Motor neuron (in vitro differentiated cells): ENCODE measurements around the gene CDH5. TPM values are rescaled to one million over a fixed set of nuclear protein-coding genes. Genes with fewer than 3 reads are reported as not detected.

Experiments
- ATAC-seq, 8 experiments: fragments of 200-7000 bp; cut with Tn5 transposase; replicated peaks in 6 of 8; 2 replicates each; pipeline ENCODE4 v1.8.0; 2021; ENCODE audit warnings: mild to moderate bottlenecking in 8 of 8, moderate library complexity in 8 of 8
- H3K27ac ChIP-seq, 2 donors: fragments of 250-450 bp; sonication (Bioruptor Pico); 2 replicates each; pipeline ENCODE4 v1.9.0; 2021; ENCODE audit warnings: antibody characterized with exemption in 2 of 2, mild to moderate bottlenecking in 2 of 2, moderate library complexity in 1 of 2
- H3K4me1 ChIP-seq, 2 donors: fragments of 250-450 bp; sonication (Bioruptor Pico); replicated peaks in 1 of 2; 2 replicates each; pipeline ENCODE4 v1.6.1; 2021; ENCODE audit warnings: antibody characterized with exemption in 2 of 2, mild to moderate bottlenecking in 2 of 2, moderate library complexity in 1 of 2
- H3K4me3 ChIP-seq, 5 donors: fragments of 250-450 bp; sonication (Bioruptor Pico); 2 replicates each; pipeline ENCODE4 v1.9.0; 2021; ENCODE audit warnings: antibody characterized with exemption in 5 of 5, mild to moderate bottlenecking in 5 of 5, moderate library complexity in 4 of 5
- WGBS, 10 experiments: fragments of 450-650 bp; shearing (Covaris generic); methylation state at CpG; one replicate each; pipeline ENCODE4 v1.0.0; 2022; 5-methylcytosine and 5-hydroxymethylcytosine counted together
- in situ Hi-C, 9 experiments: fragments of 400-800 bp; cut with MboI; loops; one replicate each; pipeline ENCODE4 v1.15.0; 2021; ENCODE audit warnings: low sequenced_read_pairs in 9 of 9, low pct_unique_long_range_greater_than_20kb in 2 of 9; ENCODE audit not compliant: unreplicated experiment in 9 of 9
- total RNA-seq, 8 experiments: library from RNA; unstranded; fragments of 300-600 nt; gene quantifications; 2 replicates each; pipeline versions ENCODE4 v1.2.3 to v1.2.4, GENCODE V29; 2022

Gene CDH5
- total RNA-seq, 8 experiments from 2014 or later, result 0.05 to 5.3 (median 0.84) TPM; not detected in 1

- Histone ChIP-seq H3K4me3 (no peak overlapping the region), H3K27ac (no peak overlapping the region), H3K4me1 (no peaks in the 10 kb centered on the region)
- peak in 2 of 8 experiments; percentile 36 to 55 for ATAC-seq
- in situ Hi-C loops, result no loop called here
- 38 to 100% (median 84%) methylated on average over 1 to 13 of the region's 18 CpGs; no CpG with 5 or more reads in 2 of the 10 experiments for WGBS, 10 experiments
These were observed 25.5 kb downstream of the CDH5 start for GRCh38 chr16:66391726-66392670.

- no peak for ATAC-seq
- 25 to 100% (median 97%) methylated on average over 1 to 5 of the region's 7 CpGs; no CpG with 5 or more reads in 2 of the 10 experiments for WGBS, 10 experiments
- H3K4me1 ChIP-seq, result peaks cover 0 to 3% of the 10 kb centered on the region in 2 donors
- no peak overlapping the region for H3K4me3 ChIP-seq
- in situ Hi-C loops, result no loop called here
- H3K27ac ChIP-seq, result no peak overlapping the region
These were observed 29.5 kb downstream of the CDH5 start for GRCh38 chr16:66395806-66396555.

GRCh38 chr16:66397736-66398433 is 31.4 kb downstream of the CDH5 start:
- no peak for ATAC-seq
- WGBS, 10 experiments, result 11 to 100% (median 58%) methylated on average over 1 to 3 of the region's 5 CpGs; no CpG with 5 or more reads in 4 of the 10 experiments
- no peak overlapping the region for H3K27ac ChIP-seq
- in situ Hi-C loops, result no loop called here
- H3K4me1 ChIP-seq, result peaks cover 0 to 3% of the 10 kb centered on the region in 2 donors
- no peak overlapping the region for H3K4me3 ChIP-seq

GRCh38 chr16:66399031-66399430 is 32.5 kb downstream of the CDH5 start:
- ATAC-seq, result no peak
- in situ Hi-C loops, result no loop called here
- no peak overlapping the region for H3K27ac ChIP-seq
- 10 to 100% (median 90%) methylated on average over 1 to 3 of the region's 3 CpGs; no CpG with 5 or more reads in 5 of the 10 experiments for WGBS, 10 experiments
- no peak overlapping the region for H3K4me3 ChIP-seq
- peaks cover 0 to 3% of the 10 kb centered on the region in 2 donors for H3K4me1 ChIP-seq

GRCh38 chr16:66399930-66400329 is 33.4 kb downstream of the CDH5 start:
- 22 to 100% (median 36%) methylated on average over 1 to 3 of the region's 3 CpGs; no CpG with 5 or more reads in 3 of the 10 experiments for whole genome bisulfite sequencing, 10 experiments
- in situ Hi-C loops, result loop anchor here (10.0 to 25.0 kb wide), 6 partner anchors 75 to 465 kb away; partner anchors contain the start of genes CMTM2 (in 2 of the 9), CKLF (in 1 of the 9), CMTM1 (in 1 of the 9) and TK2 (in 1 of the 9)
- H3K4me1 ChIP-seq, result peaks cover 0 to 3% of the 10 kb centered on the region in 2 donors
- ATAC-seq, result peak in 2 of 8 experiments; percentile 11 to 19
- H3K27ac ChIP-seq, result no peak overlapping the region
- H3K4me3 ChIP-seq, result no peak overlapping the region

GRCh38 chr16:66400503-66401380 is 34.3 kb downstream of the CDH5 start:
- Histone ChIP-seq H3K27ac (no peak overlapping the region), H3K4me3 (no peak overlapping the region), H3K4me1 (peaks cover 0 to 3% of the 10 kb centered on the region in 2 donors)
- in situ Hi-C loops, result loop anchor here (10.0 to 25.0 kb wide), 6 partner anchors 74 to 464 kb away; partner anchors contain the start of genes CMTM2 (in 2 of the 9), CKLF (in 1 of the 9), CMTM1 (in 1 of the 9) and TK2 (in 1 of the 9)
- ATAC-seq, result no peak
- 0 to 100% (median 80%) methylated on average over 1 to 8 of the region's 20 CpGs; no CpG with 5 or more reads in 3 of the 10 experiments for WGBS, 10 experiments

GRCh38 chr16:66401610-66402009 is 35.1 kb downstream of the CDH5 start:
- no peak overlapping the region for H3K27ac ChIP-seq
- WGBS, 10 experiments, result 40 to 93% (median 64%) methylated on average over 1 to 9 of the region's 11 CpGs; no CpG with 5 or more reads in 3 of the 10 experiments
- no peak for ATAC-seq
- H3K4me3 ChIP-seq, result no peak overlapping the region
- peaks cover 0 to 3% of the 10 kb centered on the region in 2 donors for H3K4me1 ChIP-seq
- in situ Hi-C loops, result loop anchor here (10.0 to 25.0 kb wide), 6 partner anchors 73 to 463 kb away; partner anchors contain the start of genes CMTM2 (in 2 of the 9), CKLF (in 1 of the 9), CMTM1 (in 1 of the 9) and TK2 (in 1 of the 9)

- WGBS, 10 experiments, result 27 to 73% methylated on average over 2 to 3 of the region's 12 CpGs; no CpG with 5 or more reads in 8 of the 10 experiments
- Histone ChIP-seq H3K4me1 (peaks cover 3% of the 10 kb centered on the region in 2 donors), H3K4me3 (no peak overlapping the region), H3K27ac (no peak overlapping the region)
- no peak for ATAC-seq
- in situ Hi-C loops, result loop anchor here (10.0 to 25.0 kb wide), 6 partner anchors 73 to 463 kb away; partner anchors contain the start of genes CMTM2 (in 2 of the 9), CKLF (in 1 of the 9), CMTM1 (in 1 of the 9) and TK2 (in 1 of the 9)
These were observed 35.7 kb downstream of the CDH5 start for GRCh38 chr16:66402166-66402565.

GRCh38 chr16:66402591-66403230 is 36.2 kb downstream of the CDH5 start:
- in situ Hi-C loops, result loop anchor here (10.0 to 25.0 kb wide), 6 partner anchors 72 to 462 kb away; partner anchors contain the start of genes CMTM2 (in 2 of the 9), CKLF (in 1 of the 9), CMTM1 (in 1 of the 9) and TK2 (in 1 of the 9)
- 50 to 95% (median 84%) methylated on average over 1 to 15 of the region's 61 CpGs; no CpG with 5 or more reads in 3 of the 10 experiments for WGBS, 10 experiments

GRCh38 chr16:66403531-66404145 is 37.1 kb downstream of the CDH5 start:
- no peak for ATAC-seq
- 25 to 100% (median 57%) methylated on average over 1 to 3 of the region's 5 CpGs; no CpG with 5 or more reads in 6 of the 10 experiments for WGBS, 10 experiments
- no peak overlapping the region for H3K4me3 ChIP-seq
- H3K4me1 ChIP-seq, result peaks cover 3 to 6% of the 10 kb centered on the region in 2 donors
- in situ Hi-C loops, result loop anchor here (10.0 to 25.0 kb wide), 6 partner anchors 71 to 461 kb away; partner anchors contain the start of genes CMTM2 (in 2 of the 9), CKLF (in 1 of the 9), CMTM1 (in 1 of the 9) and TK2 (in 1 of the 9)
- no peak overlapping the region for H3K27ac ChIP-seq

More at GRCh38 chr16:66402591-66403230, 36.2 kb downstream of the CDH5 start:
- Histone ChIP-seq H3K4me3 (no peak overlapping the region), H3K27ac (no peak overlapping the region), H3K4me1 (peaks cover 3% of the 10 kb centered on the region in 2 donors)
- no peak for ATAC-seq
